ENCODE results near the gene GPR39.

GRCh38 chr2:132669908-132670495 is 253.4 kb downstream of the GPR39 start, which contains the start of gene LYPD1:
- TF ChIP-seq CTCF (IDR thresholded peaks at IDR 0.05), result no peak
- no peak for TF ChIP-seq ZFX (IDR thresholded peaks at IDR 0.05; ENCODE audit: borderline replicate concordance)

Measured in 22Rv1 (cell line).